Suprapubic skin (tissue), 4 donors: ENCODE results near the gene IRS2.

Experiments used
- CTCF ChIP-seq, 2 donors: fragments of 200-600 bp in 1 of 2; fragments of 450-650 bp in 1 of 2; sonication (generic) in 1 of 2; IDR thresholded peaks; one replicate each; pipeline ENCODE4 v1.5.1; 2016 to 2019; ENCODE audit warnings: antibody characterized with exemption in 2 of 2, mild to moderate bottlenecking in 1 of 2, moderate library complexity in 1 of 2
- EP300 ChIP-seq: sonication (generic); formaldehyde crosslinking; IDR thresholded peaks from one replicate; pipeline ENCODE4 v1.6.1; 2017; ENCODE audit warnings: antibody characterized with exemption
- POLR2A ChIP-seq, 2 donors: fragments of 450-650 bp; IDR thresholded peaks; one replicate each; pipeline ENCODE4 v1.6.1; 2017; ENCODE audit warnings: antibody characterized with exemption in 2 of 2, mild to moderate bottlenecking in 2 of 2, moderate library complexity in 2 of 2
- POLR2AphosphoS5 ChIP-seq, 3 donors: sonication (generic); formaldehyde crosslinking; IDR thresholded peaks; one replicate each; pipeline ENCODE4 v1.6.1; 2017; ENCODE audit warnings: antibody characterized with exemption in 3 of 3

DNA sequence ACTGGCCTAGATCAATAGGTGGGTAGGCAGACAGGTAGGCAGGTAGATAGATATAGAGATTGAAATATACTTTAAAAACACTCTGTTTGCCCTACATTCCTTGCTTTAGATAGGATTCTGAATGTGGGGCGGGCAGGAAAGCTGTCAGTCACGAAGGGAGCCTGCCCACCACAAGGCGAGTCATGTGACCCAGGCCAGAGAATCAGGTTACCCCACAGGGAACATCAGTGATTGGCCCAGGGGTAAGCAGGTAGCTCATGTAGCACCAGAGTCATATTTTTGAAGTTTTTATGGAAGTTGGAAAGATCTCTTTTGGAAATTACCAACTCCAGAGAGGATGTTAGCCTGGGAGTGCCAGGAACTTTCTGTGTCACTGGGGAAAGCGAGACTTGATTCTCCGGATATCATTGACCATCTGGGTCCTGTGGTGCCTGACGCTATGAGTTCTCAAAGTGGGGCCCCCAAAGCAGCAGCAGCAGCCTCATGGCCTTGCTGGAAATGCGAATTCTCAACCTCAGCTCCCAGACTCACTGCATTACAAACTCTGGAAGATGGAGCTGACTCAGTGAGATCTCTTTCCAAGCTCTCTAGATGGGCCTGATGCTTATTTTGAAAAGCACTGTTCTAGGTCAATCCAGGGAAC lies 60.3 kb downstream of the IRS2 start:
- no peak for TF ChIP-seq CTCF (IDR thresholded peaks at IDR 0.05)
- no peak for TF ChIP-seq POLR2A (IDR thresholded peaks at IDR 0.05)
- no peak for TF ChIP-seq POLR2AphosphoS5 (IDR thresholded peaks at IDR 0.05)
- TF ChIP-seq EP300: no peak
